ENCODE results near the gene FBXL17.
A peak's percentile ranks its signal among the peaks of the same experiment; 100 is the strongest.

Gene FBXL17

GRCh38 chr5:108001222-108001621 lies 380.7 kb downstream of the FBXL17 start:
- TF ChIP-seq CTCF (conservative IDR thresholded peaks at IDR 0.05) = no peak
- no peak overlapping the region for H3K27ac ChIP-seq

DNA sequence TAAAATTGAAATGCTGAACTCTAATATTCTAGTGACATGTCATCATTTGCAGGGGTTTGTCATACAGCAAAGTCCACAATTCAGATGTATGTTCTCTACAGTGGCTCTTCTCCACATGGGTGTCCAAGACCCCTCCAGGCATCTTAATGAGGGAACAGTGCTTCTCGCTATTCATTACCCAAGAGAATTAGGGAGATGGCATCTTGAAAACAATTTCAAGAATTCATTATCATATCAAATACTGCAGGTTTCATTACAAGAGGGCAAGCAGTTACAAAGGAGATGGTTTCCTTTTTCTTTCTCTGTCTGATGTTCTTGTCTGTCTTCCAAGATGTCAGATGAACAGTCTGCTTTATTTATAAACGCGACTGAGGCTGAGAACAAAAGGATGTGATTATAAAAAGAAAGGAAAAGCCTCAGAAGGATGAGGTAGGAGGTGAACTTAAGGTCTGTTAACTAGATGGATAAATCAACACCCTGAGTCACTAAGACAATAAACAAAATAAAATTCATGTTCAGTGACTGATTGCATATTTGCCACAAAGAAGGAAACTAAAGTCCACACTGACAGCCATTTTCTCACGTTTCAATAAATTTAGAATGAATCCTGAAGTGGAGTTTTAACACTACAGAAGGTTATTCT lies 384.4 kb downstream of the FBXL17 start:
- no peak for TF ChIP-seq CTCF (conservative IDR thresholded peaks at IDR 0.05)
- peak overlapping the region; percentile 8; the same call in 1 of the 2 replicates for H3K27ac ChIP-seq

DNA sequence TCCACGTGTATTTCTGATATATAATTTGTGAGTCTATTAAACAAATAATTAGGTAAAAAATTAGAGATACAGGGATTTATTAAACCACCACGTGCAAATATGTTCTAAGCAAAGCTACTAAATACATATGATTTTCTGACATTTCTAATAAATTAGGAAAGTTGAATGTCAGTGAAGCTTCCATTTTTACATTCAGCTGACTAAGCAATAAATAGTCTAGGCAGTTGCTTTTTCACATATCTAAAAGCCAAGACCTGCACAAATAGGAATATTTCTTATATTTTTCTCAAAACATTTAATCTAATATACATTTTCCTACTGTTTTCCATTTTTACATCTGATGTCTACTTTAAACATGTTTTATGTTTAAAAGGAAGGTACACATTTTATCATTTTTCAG lies 388.6 kb downstream of the FBXL17 start:
- no peak overlapping the region for H3K27ac ChIP-seq
- TF ChIP-seq CTCF (conservative IDR thresholded peaks at IDR 0.05) = no peak

DNA sequence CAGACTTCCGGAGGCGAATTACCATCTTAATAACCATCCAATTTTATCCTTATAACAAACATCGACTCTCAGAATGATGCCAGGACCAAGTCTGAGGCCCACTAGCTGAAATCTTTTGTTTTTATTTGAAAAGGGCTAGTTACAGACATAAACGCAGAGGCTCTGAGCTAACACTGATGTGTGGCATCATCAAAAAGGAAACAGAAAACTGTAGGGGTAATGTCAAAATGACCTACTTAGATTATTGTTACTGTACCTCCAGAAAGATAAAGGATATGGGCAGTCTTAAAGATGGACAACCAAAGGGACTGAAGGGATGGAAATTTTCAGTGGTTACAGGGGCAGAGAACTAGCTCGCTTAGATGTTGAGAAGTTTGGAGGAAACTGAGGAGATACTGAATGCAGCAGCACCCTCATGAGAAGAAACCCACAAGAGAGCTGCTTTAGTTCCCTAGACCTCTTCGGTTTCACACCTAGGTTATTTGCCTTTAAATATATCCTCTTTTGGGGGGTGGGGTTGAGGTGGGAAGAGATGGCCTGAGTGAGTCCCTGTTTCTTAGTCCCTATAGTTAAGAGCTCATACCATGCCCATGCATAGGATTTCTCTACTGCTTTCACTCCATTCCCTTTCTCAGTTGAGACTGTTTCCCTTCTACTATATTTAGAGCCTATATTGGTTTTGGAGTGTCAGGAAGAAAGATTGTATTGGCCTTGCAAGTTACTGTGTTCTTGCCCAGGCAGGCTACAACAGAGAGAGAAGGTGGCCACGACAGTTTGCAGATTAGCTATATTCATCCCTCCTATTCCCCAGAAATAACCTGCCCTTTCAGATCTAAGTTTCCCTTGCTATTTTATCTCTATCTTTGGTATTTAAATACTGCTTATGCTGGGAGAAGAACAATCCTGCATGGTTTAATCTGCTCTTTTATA lies 390.8 kb downstream of the FBXL17 start:
- no peak overlapping the region for H3K27ac ChIP-seq
- TF ChIP-seq CTCF (conservative IDR thresholded peaks at IDR 0.05) = no peak

GRCh38 chr5:107985144-107985543 lies 396.8 kb downstream of the FBXL17 start:
- H3K27ac ChIP-seq = peak overlapping the region; percentile 48
- no peak for TF ChIP-seq CTCF (conservative IDR thresholded peaks at IDR 0.05)

- H3K27ac ChIP-seq = no peak overlapping the region
- TF ChIP-seq CTCF (conservative IDR thresholded peaks at IDR 0.05) = no peak
Observed at GRCh38 chr5:107982703-107983425, 399.0 kb downstream of the FBXL17 start.

Data from VCaP (cell line).